Measurements from ENCODE around the gene COG5. TPM values are rescaled to one million over a fixed set of nuclear protein-coding genes. Genes with fewer than 3 reads are reported as not detected.

The COG5 gene
- total and polyA plus RNA-seq, 9 of the 15 experiments (the other 6 are each of a cell fraction or from before 2014, with no cell fraction given), result 15.3 to 75.1 (median 56.4) TPM

DNA sequence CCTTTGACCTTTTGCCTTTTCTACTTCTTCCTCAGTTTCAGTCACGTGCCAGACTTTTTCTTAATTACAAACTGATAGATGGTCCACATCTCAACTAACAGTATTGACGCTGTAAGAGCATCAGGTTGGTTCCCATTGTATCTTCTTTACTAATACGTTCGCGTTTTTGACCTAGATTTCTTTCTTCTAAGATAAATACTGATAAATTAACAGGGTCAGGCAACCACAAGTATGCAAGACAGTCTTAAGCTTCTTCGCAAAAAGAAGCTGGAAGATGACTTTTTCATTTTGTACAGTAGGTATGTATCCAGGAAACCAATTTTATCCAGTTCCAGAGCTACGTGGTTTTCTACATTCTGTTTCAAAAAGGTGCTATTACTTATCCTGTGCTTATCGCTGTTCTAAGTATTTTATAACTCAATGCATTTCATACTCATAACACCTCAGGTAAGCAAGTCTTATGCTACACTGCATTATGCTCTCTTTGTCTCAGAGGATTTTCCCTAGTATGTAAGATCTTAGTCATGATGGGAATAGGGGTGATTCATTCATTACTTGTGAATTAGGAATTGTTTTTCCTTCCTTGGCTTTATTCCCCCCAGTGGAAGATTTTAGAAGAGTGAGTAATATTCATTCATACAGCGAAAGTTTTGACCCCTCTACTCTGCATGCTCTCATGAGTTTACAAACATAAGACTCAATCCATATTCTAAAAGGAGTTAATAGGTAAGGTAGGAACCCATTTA lies 1.0 kb upstream of the COG5 start (continued):
- no peak for TF ChIP-seq NR2C2 (CRISPR knock-in tag; IDR thresholded peaks at IDR 0.05)
- TF ChIP-seq NR2C2 (tag; IDR thresholded peaks at IDR 0.05), result peak; percentile 92
- TF ChIP-seq DIDO1 (tag; IDR thresholded peaks at IDR 0.05; ENCODE audit: low read depth), result peak; percentile 42; the same call in 1 of the 2 replicates
- TF ChIP-seq U2AF1 (optimal IDR thresholded peaks at IDR 0.05; ENCODE audit: low read depth, low read length), result no peak
- TF ChIP-seq MTA1 (IDR thresholded peaks at IDR 0.05; ENCODE audit: borderline replicate concordance), result no peak
- no peak for TF ChIP-seq ASH1L (IDR thresholded peaks at IDR 0.05; ENCODE audit: borderline replicate concordance, low read depth, partially characterized antibody)
- no peak for TF ChIP-seq PTBP1 (IDR thresholded peaks at IDR 0.05; ENCODE audit: low read depth, low read length)
- no peak for TF ChIP-seq RFX5 (IDR thresholded peaks at IDR 0.05; ENCODE audit: low read depth, low read length)
- no peak for TF ChIP-seq MCM2 (IDR thresholded peaks at IDR 0.05; ENCODE audit: low read depth)
- TF ChIP-seq, protein P1, sequence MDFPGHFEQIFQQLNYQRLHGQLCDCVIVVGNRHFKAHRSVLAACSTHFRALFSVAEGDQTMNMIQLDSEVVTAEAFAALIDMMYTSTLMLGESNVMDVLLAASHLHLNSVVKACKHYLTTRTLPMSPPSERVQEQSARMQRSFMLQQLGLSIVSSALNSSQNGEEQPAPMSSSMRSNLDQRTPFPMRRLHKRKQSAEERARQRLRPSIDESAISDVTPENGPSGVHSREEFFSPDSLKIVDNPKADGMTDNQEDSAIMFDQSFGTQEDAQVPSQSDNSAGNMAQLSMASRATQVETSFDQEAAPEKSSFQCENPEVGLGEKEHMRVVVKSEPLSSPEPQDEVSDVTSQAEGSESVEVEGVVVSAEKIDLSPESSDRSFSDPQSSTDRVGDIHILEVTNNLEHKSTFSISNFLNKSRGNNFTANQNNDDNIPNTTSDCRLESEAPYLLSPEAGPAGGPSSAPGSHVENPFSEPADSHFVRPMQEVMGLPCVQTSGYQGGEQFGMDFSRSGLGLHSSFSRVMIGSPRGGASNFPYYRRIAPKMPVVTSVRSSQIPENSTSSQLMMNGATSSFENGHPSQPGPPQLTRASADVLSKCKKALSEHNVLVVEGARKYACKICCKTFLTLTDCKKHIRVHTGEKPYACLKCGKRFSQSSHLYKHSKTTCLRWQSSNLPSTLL (IDR thresholded peaks at IDR 0.05), result no peak
- TF ChIP-seq ZBTB17 (CRISPR knock-in tag; IDR thresholded peaks at IDR 0.05), result no peak
- TF ChIP-seq SMARCC2 (IDR thresholded peaks at IDR 0.05; ENCODE audit: low read depth), result no peak
- no peak for TF ChIP-seq MTA2 (IDR thresholded peaks at IDR 0.05; ENCODE audit: low read depth)
- no peak for TF ChIP-seq STAG1 (CRISPR knock-in tag; IDR thresholded peaks at IDR 0.05; ENCODE audit: borderline replicate concordance)
- TF ChIP-seq ELF2 (CRISPR knock-in tag; IDR thresholded peaks at IDR 0.05), result peak; percentile 63
- TF ChIP-seq POU5F1 (IDR thresholded peaks at IDR 0.05; ENCODE audit: borderline replicate concordance, low read depth, low read length, partially characterized antibody), result no peak
- TF ChIP-seq, protein P2, sequence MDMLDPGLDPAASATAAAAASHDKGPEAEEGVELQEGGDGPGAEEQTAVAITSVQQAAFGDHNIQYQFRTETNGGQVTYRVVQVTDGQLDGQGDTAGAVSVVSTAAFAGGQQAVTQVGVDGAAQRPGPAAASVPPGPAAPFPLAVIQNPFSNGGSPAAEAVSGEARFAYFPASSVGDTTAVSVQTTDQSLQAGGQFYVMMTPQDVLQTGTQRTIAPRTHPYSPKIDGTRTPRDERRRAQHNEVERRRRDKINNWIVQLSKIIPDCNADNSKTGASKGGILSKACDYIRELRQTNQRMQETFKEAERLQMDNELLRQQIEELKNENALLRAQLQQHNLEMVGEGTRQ (CRISPR knock-in tag; IDR thresholded peaks at IDR 0.05), result peak; percentile 82
- TF ChIP-seq NFE2L1 (tag; IDR thresholded peaks at IDR 0.05; ENCODE audit: borderline replicate concordance, low read depth), result no peak
- no peak for TF ChIP-seq BRD9 (IDR thresholded peaks at IDR 0.05; ENCODE audit: low read depth, partially characterized antibody)
- TF ChIP-seq NR4A1 (CRISPR knock-in tag; IDR thresholded peaks at IDR 0.05), result no peak
- TF ChIP-seq NR4A1 (tag; IDR thresholded peaks at IDR 0.05), result no peak
- TF ChIP-seq HMGXB4 (CRISPR knock-in tag; IDR thresholded peaks at IDR 0.05), result no peak
